Fibroblast of skin of back (primary cell): ENCODE measurements around the gene SNRPA.
A peak's percentile ranks its signal among the peaks of the same experiment; 100 is the strongest.
"Not testable (repeated sequence)": the region's sequence is repeated elsewhere in the genome, so short reads cannot be mapped to it uniquely, and the experiment has no call there.

Experiments used
- DNase-seq: peaks from one replicate; pipeline ENCODE4 v3.0.0-alpha.2; 2013

SNRPA gene

GRCh38 chr19:40777937-40778705 lies 27.1 kb downstream of the SNRPA start, which contains the start of gene RAB4B:
Gene RAB4B (plus strand): TSS chr19:40778247. CDS start chr19:40778376, 129 bp downstream.
- peak; percentile 100 for DNase-seq

GRCh38 chr19:40778706-40779284 lies 27.8 kb downstream of the SNRPA start:
- DNase-seq = no peak

GRCh38 chr19:40780582-40780981 lies 29.6 kb downstream of the SNRPA start:
- no peak for DNase-seq

GRCh38 chr19:40781140-40781539 lies 30.1 kb downstream of the SNRPA start:
- DNase-seq = no peak

GRCh38 chr19:40783711-40784110 lies 32.7 kb downstream of the SNRPA start:
- no peak for DNase-seq

- not testable (repeated sequence) for DNase-seq
These were observed 33.1 kb downstream of the SNRPA start for GRCh38 chr19:40784146-40784545.

GRCh38 chr19:40785526-40785925 lies 34.5 kb downstream of the SNRPA start:
- no peak for DNase-seq

- no peak for DNase-seq
These were observed 35.3 kb downstream of the SNRPA start for GRCh38 chr19:40786060-40787037.

- DNase-seq = no peak
These were observed 40.3 kb downstream of the SNRPA start for GRCh38 chr19:40791349-40791748.

- no peak for DNase-seq
These were observed 41.0 kb downstream of the SNRPA start for GRCh38 chr19:40791996-40792395.

- DNase-seq = no peak
These were observed 46.4 kb downstream of the SNRPA start for GRCh38 chr19:40797166-40797962.

- DNase-seq = peak; percentile 61
These were observed 47.1 kb downstream of the SNRPA start for GRCh38 chr19:40797963-40798682.

- peak; percentile 100 for DNase-seq
These were observed 47.9 kb downstream of the SNRPA start, which contains the start of gene EGLN2 for GRCh38 chr19:40798683-40799557. Gene EGLN2 (plus strand): TSS chr19:40799191. CDS start chr19:40800573, 1,382 bp downstream.

GRCh38 chr19:40799558-40800338 lies 48.7 kb downstream of the SNRPA start:
- DNase-seq = peak; percentile 38

GRCh38 chr19:40800339-40800996 lies 49.5 kb downstream of the SNRPA start:
- no peak for DNase-seq

GRCh38 chr19:40800997-40801377 lies 50.0 kb downstream of the SNRPA start:
- DNase-seq = no peak

- no peak for DNase-seq
These were observed 50.7 kb downstream of the SNRPA start for GRCh38 chr19:40801426-40802299.
